Neural cell (in vitro differentiated cells): ENCODE results near the gene C1orf198. TPM values are rescaled to one million over a fixed set of nuclear protein-coding genes. Genes with fewer than 3 reads are reported as not detected.

Source experiments
- H2AFZ ChIP-seq: fragments of 200-600, 300-800 bp; sonication (generic), shearing (Covaris generic); 2 replicates; pipeline ENCODE4 v1.6.0; 2014; ENCODE audit warnings: low read depth, mild to moderate bottlenecking, antibody characterized with exemption, low read length, moderate library complexity
- H3F3A ChIP-seq: fragments of 200-600 bp; shearing (Covaris generic); 2 replicates; pipeline ENCODE4 v1.6.1; 2016; ENCODE audit warnings: mild to moderate bottlenecking, moderate library complexity, mixed read lengths, antibody characterized with exemption, low read length; ENCODE audit not compliant: insufficient read depth, poor library complexity, severe bottlenecking
- H3K27ac ChIP-seq: fragments of 200-600, 300-800 bp; sonication (generic), shearing (Covaris generic); 2 replicates; pipeline ENCODE4 v1.5.1; 2014; ENCODE audit warnings: mild to moderate bottlenecking, low read length, moderate library complexity
- H3K27me3 ChIP-seq: fragments of 300-800, 200-600 bp; sonication (generic), shearing (Covaris generic); 2 replicates; pipeline ENCODE4 v1.6.0; 2014; ENCODE audit warnings: mild to moderate bottlenecking, low read depth, low read length, moderate library complexity; ENCODE audit not compliant: insufficient read depth
- H3K36me3 ChIP-seq: fragments of 300-800, 200-600 bp; sonication (generic), shearing (Covaris generic); 2 replicates; pipeline ENCODE4 v1.5.1; 2014; ENCODE audit warnings: mild to moderate bottlenecking, antibody characterized with exemption, low read length, moderate library complexity; ENCODE audit not compliant: insufficient read depth
- H3K4me2 ChIP-seq: fragments of 300-800, 200-600 bp; sonication (generic), shearing (Covaris generic); 2 replicates; pipeline ENCODE4 v1.6.0; 2014; ENCODE audit warnings: mild to moderate bottlenecking, low read length
- H3K4me3 ChIP-seq: fragments of 300-800, 200-600 bp; sonication (generic), shearing (Covaris generic); 2 replicates; pipeline ENCODE4 v1.5.1; 2014; ENCODE audit warnings: mild to moderate bottlenecking, low read length, moderate library complexity
- H3K79me2 ChIP-seq: fragments of 200-600 bp; shearing (Covaris generic); replicated peaks from 2 replicates; pipeline ENCODE4 v1.6.0; 2014; ENCODE audit warnings: mild to moderate bottlenecking, low read length, moderate library complexity; ENCODE audit not compliant: insufficient read depth
- H3K9ac ChIP-seq: fragments of 300-800, 200-600 bp; sonication (generic), shearing (Covaris generic); 2 replicates; pipeline ENCODE4 v1.6.1; 2016; ENCODE audit warnings: mild to moderate bottlenecking, low read length, mixed read lengths
- H3K9me2 ChIP-seq: fragments of 200-600 bp; shearing (Covaris generic); 2 replicates; pipeline ENCODE4 v1.6.1; 2016; ENCODE audit warnings: mild to moderate bottlenecking, low read length, mixed read lengths; ENCODE audit not compliant: insufficient read depth
- H3K9me3 ChIP-seq: fragments of 200-600, 300-800 bp; sonication (generic), shearing (Covaris generic); 2 replicates; pipeline ENCODE4 v1.6.1; 2016; ENCODE audit warnings: mild to moderate bottlenecking, mixed run types, low read length, moderate library complexity, mixed read lengths
- H4K20me1 ChIP-seq: fragments of 200-600 bp; shearing (Covaris generic); 2 replicates; pipeline ENCODE4 v1.6.1; 2016; ENCODE audit warnings: mild to moderate bottlenecking, mixed run types; ENCODE audit not compliant: insufficient read depth
- EP300 ChIP-seq: fragments of 450-650 bp; conservative IDR thresholded peaks from 2 replicates; pipeline ENCODE4 v1.6.1; 2014; ENCODE audit warnings: antibody characterized with exemption, mild to moderate bottlenecking, moderate library complexity; ENCODE audit not compliant: poor library complexity, severe bottlenecking
- EZH2 ChIP-seq: fragments of 200-600, 300-800 bp; shearing (Covaris generic), sonication (generic); IDR thresholded peaks from 2 replicates; pipeline ENCODE4 v1.6.1; 2014; ENCODE audit warnings: antibody characterized with exemption, low read length, borderline replicate concordance, mild to moderate bottlenecking; ENCODE audit not compliant: insufficient read depth, poor library complexity, severe bottlenecking
- MXI1 ChIP-seq: fragments of 450-650 bp; conservative IDR thresholded peaks from 2 replicates; pipeline ENCODE4 v1.6.1; 2014; ENCODE audit warnings: antibody characterized with exemption, mild to moderate bottlenecking; ENCODE audit not compliant: poor library complexity, severe bottlenecking
- POLR2AphosphoS5 ChIP-seq: IDR thresholded peaks from 2 replicates; pipeline ENCODE4 v1.6.1; 2012
- RAD21 ChIP-seq: fragments of 450-650 bp; conservative IDR thresholded peaks from 2 replicates; pipeline ENCODE4 v1.6.1; 2014; ENCODE audit warnings: antibody characterized with exemption, mild to moderate bottlenecking, moderate library complexity
- SMC3 ChIP-seq: fragments of 450-650 bp; conservative IDR thresholded peaks from 2 replicates; pipeline ENCODE4 v1.6.1; 2014; ENCODE audit warnings: antibody characterized with exemption, mild to moderate bottlenecking, moderate library complexity; ENCODE audit not compliant: poor library complexity
- TAF1 ChIP-seq: IDR thresholded peaks from 2 replicates; pipeline ENCODE4 v1.6.1; 2012; ENCODE audit warnings: low read depth
- polyA plus RNA-seq: library from polyadenylated mRNA; depleted of rRNA; stranded (reverse); fragments of >200 nt; gene quantifications from 2 replicates; pipeline ENCODE4 v1.2.3, GENCODE V29; 2014
- TF ChIP-seq, protein P1 (sequence below): fragments of 450-650 bp; IDR thresholded peaks from 2 replicates; pipeline ENCODE4 v1.5.1; 2014; ENCODE audit warnings: antibody characterized with exemption, mild to moderate bottlenecking, moderate library complexity; ENCODE audit not compliant: poor library complexity, severe bottlenecking
- TF ChIP-seq, protein P2 (sequence below): IDR thresholded peaks from 2 replicates; pipeline ENCODE4 v1.6.1; 2012; ENCODE audit warnings: borderline replicate concordance

The C1orf198 gene
- polyA plus RNA-seq, 1 donor from 2014 or later: 16.7 TPM

DNA sequence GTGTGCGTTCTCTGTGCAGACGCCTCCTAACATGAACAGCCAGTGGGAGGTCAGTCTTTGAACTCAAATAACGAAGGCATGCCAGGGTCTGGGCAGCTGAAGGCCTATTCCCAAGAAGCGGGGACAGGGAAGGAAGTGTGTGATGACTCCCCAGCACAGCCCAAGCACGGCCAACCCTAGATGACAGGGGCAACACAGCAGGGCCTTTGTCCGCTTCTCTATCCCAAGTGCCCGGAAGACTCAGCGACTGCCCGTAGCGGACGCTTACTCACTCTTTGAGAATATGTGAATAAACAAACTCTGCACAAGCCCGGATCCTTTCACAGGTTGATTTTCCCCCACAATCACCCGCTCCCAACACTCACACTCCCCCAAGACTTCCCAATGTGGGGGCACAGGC is 11.2 kb downstream of the C1orf198 start:
- no peak overlapping the region for H3K4me2 ChIP-seq
- H3K9ac ChIP-seq: no peak overlapping the region
- TF ChIP-seq MXI1 (no peak), TAF1 (no peak), POLR2AphosphoS5 (no peak), EP300 (no peak), EZH2 (no peak), RAD21 (no peak), SMC3 (no peak)
- TF ChIP-seq, protein P1, sequence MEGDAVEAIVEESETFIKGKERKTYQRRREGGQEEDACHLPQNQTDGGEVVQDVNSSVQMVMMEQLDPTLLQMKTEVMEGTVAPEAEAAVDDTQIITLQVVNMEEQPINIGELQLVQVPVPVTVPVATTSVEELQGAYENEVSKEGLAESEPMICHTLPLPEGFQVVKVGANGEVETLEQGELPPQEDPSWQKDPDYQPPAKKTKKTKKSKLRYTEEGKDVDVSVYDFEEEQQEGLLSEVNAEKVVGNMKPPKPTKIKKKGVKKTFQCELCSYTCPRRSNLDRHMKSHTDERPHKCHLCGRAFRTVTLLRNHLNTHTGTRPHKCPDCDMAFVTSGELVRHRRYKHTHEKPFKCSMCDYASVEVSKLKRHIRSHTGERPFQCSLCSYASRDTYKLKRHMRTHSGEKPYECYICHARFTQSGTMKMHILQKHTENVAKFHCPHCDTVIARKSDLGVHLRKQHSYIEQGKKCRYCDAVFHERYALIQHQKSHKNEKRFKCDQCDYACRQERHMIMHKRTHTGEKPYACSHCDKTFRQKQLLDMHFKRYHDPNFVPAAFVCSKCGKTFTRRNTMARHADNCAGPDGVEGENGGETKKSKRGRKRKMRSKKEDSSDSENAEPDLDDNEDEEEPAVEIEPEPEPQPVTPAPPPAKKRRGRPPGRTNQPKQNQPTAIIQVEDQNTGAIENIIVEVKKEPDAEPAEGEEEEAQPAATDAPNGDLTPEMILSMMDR: no peak
- TF ChIP-seq, protein P2, sequence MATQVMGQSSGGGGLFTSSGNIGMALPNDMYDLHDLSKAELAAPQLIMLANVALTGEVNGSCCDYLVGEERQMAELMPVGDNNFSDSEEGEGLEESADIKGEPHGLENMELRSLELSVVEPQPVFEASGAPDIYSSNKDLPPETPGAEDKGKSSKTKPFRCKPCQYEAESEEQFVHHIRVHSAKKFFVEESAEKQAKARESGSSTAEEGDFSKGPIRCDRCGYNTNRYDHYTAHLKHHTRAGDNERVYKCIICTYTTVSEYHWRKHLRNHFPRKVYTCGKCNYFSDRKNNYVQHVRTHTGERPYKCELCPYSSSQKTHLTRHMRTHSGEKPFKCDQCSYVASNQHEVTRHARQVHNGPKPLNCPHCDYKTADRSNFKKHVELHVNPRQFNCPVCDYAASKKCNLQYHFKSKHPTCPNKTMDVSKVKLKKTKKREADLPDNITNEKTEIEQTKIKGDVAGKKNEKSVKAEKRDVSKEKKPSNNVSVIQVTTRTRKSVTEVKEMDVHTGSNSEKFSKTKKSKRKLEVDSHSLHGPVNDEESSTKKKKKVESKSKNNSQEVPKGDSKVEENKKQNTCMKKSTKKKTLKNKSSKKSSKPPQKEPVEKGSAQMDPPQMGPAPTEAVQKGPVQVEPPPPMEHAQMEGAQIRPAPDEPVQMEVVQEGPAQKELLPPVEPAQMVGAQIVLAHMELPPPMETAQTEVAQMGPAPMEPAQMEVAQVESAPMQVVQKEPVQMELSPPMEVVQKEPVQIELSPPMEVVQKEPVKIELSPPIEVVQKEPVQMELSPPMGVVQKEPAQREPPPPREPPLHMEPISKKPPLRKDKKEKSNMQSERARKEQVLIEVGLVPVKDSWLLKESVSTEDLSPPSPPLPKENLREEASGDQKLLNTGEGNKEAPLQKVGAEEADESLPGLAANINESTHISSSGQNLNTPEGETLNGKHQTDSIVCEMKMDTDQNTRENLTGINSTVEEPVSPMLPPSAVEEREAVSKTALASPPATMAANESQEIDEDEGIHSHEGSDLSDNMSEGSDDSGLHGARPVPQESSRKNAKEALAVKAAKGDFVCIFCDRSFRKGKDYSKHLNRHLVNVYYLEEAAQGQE: no peak
- H3F3A ChIP-seq: no peaks in the 10 kb centered on the region
- no peaks in the 10 kb centered on the region for H4K20me1 ChIP-seq
- H2AFZ ChIP-seq: no peak overlapping the region
- H3K9me3 ChIP-seq: no peaks in the 10 kb centered on the region
- H3K27me3 ChIP-seq: no peaks in the 10 kb centered on the region
- H3K27ac ChIP-seq: no peak overlapping the region
- peaks cover 5% of the 10 kb centered on the region for H3K79me2 ChIP-seq
- peaks cover 8% of the 10 kb centered on the region for H3K36me3 ChIP-seq
- H3K9me2 ChIP-seq: no peaks in the 10 kb centered on the region
- no peak overlapping the region for H3K4me3 ChIP-seq

DNA sequence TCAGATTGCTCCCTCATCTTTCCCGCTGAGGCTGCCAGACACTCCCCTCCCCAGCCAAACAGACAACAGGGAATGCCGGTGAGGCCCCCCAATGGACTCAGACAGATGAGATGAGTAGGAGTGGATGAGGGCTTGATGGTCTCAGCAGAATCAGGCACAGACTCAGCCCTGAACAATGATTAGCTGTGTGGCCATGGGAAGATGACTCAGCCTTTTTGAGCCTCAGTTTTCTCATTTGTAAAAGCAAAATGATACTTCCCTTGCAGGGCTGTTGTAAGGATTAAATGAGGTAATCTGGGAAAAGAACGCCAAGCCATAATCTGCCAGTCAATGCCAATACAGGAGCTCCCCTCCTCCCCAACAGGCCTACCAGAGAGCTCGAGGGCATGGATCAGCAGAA is 12.4 kb downstream of the C1orf198 start:
- H3K27ac ChIP-seq: no peak overlapping the region
- no peaks in the 10 kb centered on the region for H3K9me3 ChIP-seq
- H3K4me2 ChIP-seq: no peak overlapping the region
- no peaks in the 10 kb centered on the region for H3F3A ChIP-seq
- peaks cover 2% of the 10 kb centered on the region for H3K79me2 ChIP-seq
- H3K9ac ChIP-seq: no peak overlapping the region
- no peak overlapping the region for H2AFZ ChIP-seq
- H3K36me3 ChIP-seq: peaks cover 8% of the 10 kb centered on the region
- no peaks in the 10 kb centered on the region for H3K9me2 ChIP-seq
- H3K4me3 ChIP-seq: no peak overlapping the region
- H3K27me3 ChIP-seq: no peaks in the 10 kb centered on the region
- no peak for TF ChIP-seq TAF1
- TF ChIP-seq, protein P1: no peak
- H4K20me1 ChIP-seq: no peaks in the 10 kb centered on the region
